CD4-positive, alpha-beta T cell (primary cell): ENCODE results near the gene IL1RAPL2. TPM values are rescaled to one million over a fixed set of nuclear protein-coding genes. Genes with fewer than 3 reads are reported as not detected.

Experiments used
- ATAC-seq: fragments of 200-7000 bp; cut with Tn5 transposase; one replicate; pipeline ENCODE4 v1.10.0; 2022; ENCODE audit warnings: mild to moderate bottlenecking; ENCODE audit not compliant: poor library complexity
- CTCF ChIA-PET: fragments of 350-600 bp; sonication (Branson Sonifier 250); formaldehyde crosslinking; loops from one replicate; lab custom pipeline; 2021; ENCODE audit warnings: antibody characterized with exemption, inconsistent platforms; lab: Charles Lee
- POLR2A ChIA-PET: fragments of 350-600 bp; sonication (Branson Sonifier 250); formaldehyde crosslinking; loops from one replicate; lab custom pipeline; 2021; ENCODE audit warnings: antibody characterized with exemption, inconsistent platforms; lab: Charles Lee
- DNase-seq, 14 experiments: peaks; one replicate each; pipeline ENCODE4 v3.0.0-alpha.2; 2013 to 2020; ENCODE audit warnings: mixed read lengths in 2 of 14
- H3K27ac ChIP-seq, 2 donors: one replicate each; pipeline versions ENCODE4 v1.5.1 to v1.7.0; 2013; ENCODE audit warnings: low read length in 2 of 2, low read depth in 1 of 2, mild to moderate bottlenecking in 1 of 2
- H3K27me3 ChIP-seq, 2 experiments: 1 replicate in 1 of 2; 2 replicates in 1 of 2; pipeline versions ENCODE4 v1.6.1 to v1.7.0; 2013; ENCODE audit warnings: low read length in 2 of 2, control low read depth in 1 of 2, mild to moderate bottlenecking in 1 of 2, moderate library complexity in 1 of 2; ENCODE audit not compliant: insufficient read depth in 2 of 2, control insufficient read depth in 1 of 2
- H3K36me3 ChIP-seq: one replicate; pipeline ENCODE4 v1.6.1; 2013; ENCODE audit warnings: low read length, control low read depth; ENCODE audit not compliant: insufficient read depth
- H3K4me1 ChIP-seq: one replicate; pipeline ENCODE4 v1.6.1; 2013; ENCODE audit warnings: low read length, control low read depth; ENCODE audit not compliant: insufficient read depth
- H3K4me3 ChIP-seq: one replicate; pipeline ENCODE4 v1.5.1; 2013; ENCODE audit warnings: mild to moderate bottlenecking, low read length, moderate library complexity
- H3K9me3 ChIP-seq, 2 experiments: 1 replicate in 1 of 2; 2 replicates in 1 of 2; pipeline versions ENCODE4 v1.6.1 to v1.7.0; 2013; ENCODE audit warnings: low read length in 2 of 2, mild to moderate bottlenecking in 2 of 2, control low read depth in 1 of 2, moderate library complexity in 1 of 2; ENCODE audit not compliant: control insufficient read depth in 1 of 2, insufficient read depth in 1 of 2
- H3K27ac Mint-ChIP-seq: one replicate; pipeline ENCODE4 v1.8.0; 2020; ENCODE audit warnings: mixed read lengths
- H3K27me3 Mint-ChIP-seq: one replicate; pipeline ENCODE4 v1.8.0; 2021; ENCODE audit warnings: mixed read lengths
- H3K36me3 Mint-ChIP-seq: one replicate; pipeline ENCODE4 v1.8.0; 2021; ENCODE audit warnings: low read depth, mixed read lengths
- H3K4me1 Mint-ChIP-seq: one replicate; pipeline ENCODE4 v1.8.0; 2021; ENCODE audit warnings: low read depth, mixed read lengths
- H3K4me3 Mint-ChIP-seq: one replicate; pipeline ENCODE4 v1.8.0; 2020; ENCODE audit warnings: mild to moderate bottlenecking, mixed read lengths
- H3K9me3 Mint-ChIP-seq: one replicate; pipeline ENCODE4 v1.8.0; 2020; ENCODE audit warnings: mixed read lengths
- CTCF ChIP-seq: fragments of 200-600 bp; IDR thresholded peaks from one replicate; pipeline ENCODE4 v1.8.0; 2022; ENCODE audit warnings: antibody characterized with exemption, mild to moderate bottlenecking
- intact Hi-C, 2 experiments: fragments of 100-400 bp; cut with DNase I in 1 of 2; cut with micrococcal nuclease in 1 of 2; formaldehyde crosslinking; loops; one replicate each; pipeline versions ENCODE4 v1.15.1 to v1.9.0; 2023 to 2025; cut with DNase I, micrococcal nuclease
- total RNA-seq, 174 experiments: library from RNA in 2 of 174; stranded (reverse) in 2 of 174; gene quantifications; one replicate each; pipeline ENCODE4 v1.2.3 and lab custom pipeline; 2021 to 2026

Gene IL1RAPL2
- total RNA-seq, 2 experiments from 2014 or later = not detected

- intact Hi-C loops = no loop called here
- H3K27me3 Mint-ChIP-seq = no peaks in the 10 kb centered on the region
- DNase-seq (no peak), ATAC-seq (no peak)
- no peak overlapping the region for H3K4me3 Mint-ChIP-seq
- no peak overlapping the region for H3K27ac ChIP-seq
- H3K4me1 ChIP-seq = no peaks in the 10 kb centered on the region
- ChIA-PET CTCF (no interaction called here), POLR2A (no interaction called here)
- H3K36me3 ChIP-seq = no peaks in the 10 kb centered on the region
- H3K27ac Mint-ChIP-seq = no peak overlapping the region
- no peaks in the 10 kb centered on the region for H3K4me1 Mint-ChIP-seq
- no peak for TF ChIP-seq CTCF
- no peaks in the 10 kb centered on the region for H3K27me3 ChIP-seq
- H3K36me3 Mint-ChIP-seq = no peaks in the 10 kb centered on the region
- no peaks in the 10 kb centered on the region for H3K9me3 Mint-ChIP-seq
- H3K9me3 ChIP-seq = no peaks in the 10 kb centered on the region
- H3K4me3 ChIP-seq = no peak overlapping the region
These were observed 602.6 kb downstream of the IL1RAPL2 start for GRCh38 chrX:105168577-105168976.

GRCh38 chrX:105173071-105173470 lies 607.1 kb downstream of the IL1RAPL2 start:
- CTCF ChIA-PET = no interaction called here
- intact Hi-C loops = no loop called here

GRCh38 chrX:105179644-105180043 lies 613.6 kb downstream of the IL1RAPL2 start:
- Histone ChIP-seq H3K27me3 (no peaks in the 10 kb centered on the region), H3K27ac (no peak overlapping the region), H3K9me3 (no peaks in the 10 kb centered on the region), H3K4me3 (no peak overlapping the region), H3K36me3 (no peaks in the 10 kb centered on the region), H3K4me1 (no peaks in the 10 kb centered on the region)
- peaks cover 2% of the 10 kb centered on the region for H3K9me3 Mint-ChIP-seq
- ATAC-seq (no peak), DNase-seq (no peak)
- POLR2A ChIA-PET = no interaction called here
- H3K27ac Mint-ChIP-seq = no peak overlapping the region
- TF ChIP-seq CTCF = no peak
- intact Hi-C loops = no loop called here
- H3K36me3 Mint-ChIP-seq = no peaks in the 10 kb centered on the region
- no peak overlapping the region for H3K4me3 Mint-ChIP-seq
- no peaks in the 10 kb centered on the region for H3K4me1 Mint-ChIP-seq
- CTCF ChIA-PET = no interaction called here
- H3K27me3 Mint-ChIP-seq = no peaks in the 10 kb centered on the region

More at GRCh38 chrX:105173071-105173470, 607.1 kb downstream of the IL1RAPL2 start:
- TF ChIP-seq CTCF = no peak
- ATAC-seq (no peak), DNase-seq (no peak)
- Histone ChIP-seq H3K36me3 (no peaks in the 10 kb centered on the region), H3K4me1 (no peaks in the 10 kb centered on the region), H3K9me3 (no peaks in the 10 kb centered on the region), H3K27ac (no peak overlapping the region), H3K27me3 (no peaks in the 10 kb centered on the region), H3K4me3 (no peak overlapping the region)
- Mint-ChIP-seq H3K4me1 (no peaks in the 10 kb centered on the region), H3K27me3 (no peaks in the 10 kb centered on the region), H3K27ac (no peak overlapping the region), H3K36me3 (no peaks in the 10 kb centered on the region), H3K4me3 (no peak overlapping the region), H3K9me3 (peaks cover under 1% of the 10 kb centered on the region)
- POLR2A ChIA-PET = no interaction called here
